CD4-positive, alpha-beta T cell treated with Interleukin-6 for 4 hours (primary cell): Measurements from ENCODE around the gene FAM120B.
"Not testable (repeated sequence)": the region's sequence is repeated elsewhere in the genome, so short reads cannot be mapped to it uniquely, and the experiment has no call there.

Experiments
- DNase-seq: peaks from one replicate; pipeline ENCODE4 v3.0.0-alpha.2; 2020; ENCODE audit warnings: mixed read lengths

FAM120B gene

DNA sequence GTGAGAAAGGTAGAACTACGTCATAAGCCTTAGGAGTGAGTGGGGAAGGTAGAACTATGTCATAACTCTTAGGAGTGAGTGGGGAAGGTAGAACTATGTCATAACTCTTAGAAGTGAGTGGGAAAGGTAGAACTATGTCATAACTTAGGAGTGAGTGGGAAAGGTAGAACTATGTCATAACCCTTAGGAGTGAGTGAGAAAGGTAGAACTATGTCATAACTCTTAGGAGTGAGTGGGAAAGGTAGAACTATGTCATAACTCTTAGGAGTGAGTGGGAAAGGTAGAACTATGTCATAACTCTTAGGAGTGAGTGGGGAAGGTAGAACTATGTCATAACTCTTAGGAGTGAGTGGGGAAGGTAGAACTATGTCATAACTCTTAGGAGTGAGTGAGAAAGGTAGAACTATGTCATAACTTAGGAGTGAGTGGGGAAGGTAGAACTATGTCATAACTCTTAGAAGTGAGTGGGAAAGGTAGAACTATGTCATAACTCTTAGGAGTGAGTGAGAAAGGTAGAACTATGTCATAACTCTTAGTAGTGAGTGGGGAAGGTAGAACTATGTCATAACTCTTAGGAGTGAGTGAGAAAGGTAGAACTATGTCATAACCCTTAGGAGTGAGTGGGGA is 92.3 kb downstream of the FAM120B start:
- DNase-seq, result not testable (repeated sequence)

GRCh38 chr6:170399955-170400558 is 93.5 kb downstream of the FAM120B start:
- DNase-seq, result not testable (repeated sequence)

- DNase-seq, result no peak
Measured at GRCh38 chr6:170402318-170403040, 95.9 kb downstream of the FAM120B start.

GRCh38 chr6:170403451-170403850 is 96.9 kb downstream of the FAM120B start:
- DNase-seq, result no peak

DNA sequence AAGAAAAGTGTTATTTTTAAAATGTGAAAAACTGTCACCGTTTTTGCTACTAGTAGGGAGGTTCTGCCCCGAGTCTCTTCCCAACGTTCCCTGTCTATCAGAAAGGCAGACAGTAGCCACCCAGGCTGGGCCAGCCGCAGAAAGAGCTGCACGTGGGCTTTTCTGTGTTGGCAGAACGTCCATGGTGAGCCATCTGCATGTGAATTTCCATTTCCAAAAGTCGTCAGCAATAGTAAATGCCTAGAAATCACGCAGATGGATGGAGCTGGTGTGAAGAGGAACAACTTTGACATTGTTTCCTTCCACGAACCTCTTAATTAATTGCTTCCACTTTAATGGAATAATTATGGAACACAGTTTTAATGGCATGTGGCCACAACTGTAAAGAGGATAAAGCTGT is 97.5 kb downstream of the FAM120B start:
- DNase-seq, result no peak

DNA sequence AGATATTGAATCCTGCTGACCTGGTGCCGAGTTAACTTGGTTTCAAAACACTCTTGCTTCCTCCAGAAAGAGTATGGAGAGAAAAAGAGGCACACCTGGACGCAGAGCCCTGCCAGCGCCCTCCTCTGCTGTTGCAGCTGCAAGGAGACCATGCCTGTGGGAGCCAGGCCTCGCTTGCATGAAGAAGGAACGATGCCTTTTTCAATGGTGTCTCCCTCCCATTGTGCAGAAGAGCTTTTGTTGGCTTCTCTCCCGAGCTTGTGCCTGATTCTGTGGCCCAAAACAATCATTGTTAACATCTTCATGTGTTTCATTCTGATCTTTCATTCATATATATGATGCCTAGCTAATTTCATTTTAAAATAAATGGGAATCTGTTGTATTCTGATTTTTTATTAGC is 98.1 kb downstream of the FAM120B start:
- no peak for DNase-seq

GRCh38 chr6:170405311-170405975 is 98.9 kb downstream of the FAM120B start:
- no peak for DNase-seq

- DNase-seq, result no peak
Measured at GRCh38 chr6:170407200-170407599, 100.6 kb downstream of the FAM120B start.

DNA sequence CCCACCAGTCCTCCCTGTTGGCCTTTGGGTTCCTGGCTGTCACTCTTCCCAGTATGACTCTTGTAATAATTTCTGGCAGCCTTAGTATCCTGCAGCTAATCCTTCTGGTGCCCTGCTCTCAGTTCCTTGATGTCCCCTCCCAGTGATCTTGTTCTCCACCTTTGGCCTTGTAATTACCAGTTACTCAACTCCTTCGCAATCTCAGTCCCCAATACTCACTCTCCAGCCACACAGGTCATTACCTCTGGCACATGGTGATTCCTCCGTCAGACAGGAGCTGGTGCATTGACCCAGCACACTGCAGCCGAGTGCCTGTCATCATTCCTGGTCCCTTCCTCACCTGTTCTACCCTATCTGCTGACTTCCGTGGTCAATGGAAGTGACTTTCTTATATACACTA is 101.4 kb downstream of the FAM120B start:
- DNase-seq, result no peak

DNA sequence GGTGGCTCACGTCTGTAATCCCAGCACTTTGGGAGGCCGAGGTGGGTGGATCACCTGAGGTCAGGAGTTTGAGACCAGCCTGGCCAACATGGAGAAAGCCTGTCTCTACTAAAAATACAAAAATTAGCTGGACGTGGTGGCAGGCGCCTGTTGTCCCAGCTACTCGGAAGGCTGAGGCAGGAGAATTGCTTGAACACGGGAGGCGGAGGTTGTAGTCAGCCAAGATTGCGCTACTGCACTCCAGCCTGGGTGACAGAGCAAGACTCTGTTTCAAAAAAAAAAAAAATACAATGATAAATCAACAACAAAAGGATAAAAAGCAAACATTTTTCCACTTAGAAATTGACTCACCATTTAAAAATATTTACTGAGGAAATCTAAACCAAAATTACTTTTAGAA is 103.2 kb downstream of the FAM120B start:
- DNase-seq, result not testable (repeated sequence)

DNA sequence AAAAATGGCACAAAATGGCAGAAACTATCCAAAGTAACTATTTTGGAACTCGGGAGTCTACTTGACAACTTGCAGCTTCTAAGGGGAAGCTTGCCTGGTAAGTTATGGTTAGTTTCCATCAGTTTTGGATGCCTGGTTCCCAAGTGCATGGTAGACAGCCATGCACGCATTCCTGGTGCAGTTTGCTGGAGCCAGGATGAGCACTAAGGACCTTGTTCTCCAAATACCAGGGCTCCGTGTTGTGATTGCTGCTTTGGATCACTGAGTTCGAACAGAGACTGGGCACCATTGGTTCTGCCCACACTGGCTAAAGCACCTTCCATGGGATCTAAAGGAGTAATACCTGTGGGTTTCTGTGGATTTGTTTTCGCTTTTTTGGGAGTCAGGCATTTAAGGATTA is 103.7 kb downstream of the FAM120B start:
- no peak for DNase-seq

DNA sequence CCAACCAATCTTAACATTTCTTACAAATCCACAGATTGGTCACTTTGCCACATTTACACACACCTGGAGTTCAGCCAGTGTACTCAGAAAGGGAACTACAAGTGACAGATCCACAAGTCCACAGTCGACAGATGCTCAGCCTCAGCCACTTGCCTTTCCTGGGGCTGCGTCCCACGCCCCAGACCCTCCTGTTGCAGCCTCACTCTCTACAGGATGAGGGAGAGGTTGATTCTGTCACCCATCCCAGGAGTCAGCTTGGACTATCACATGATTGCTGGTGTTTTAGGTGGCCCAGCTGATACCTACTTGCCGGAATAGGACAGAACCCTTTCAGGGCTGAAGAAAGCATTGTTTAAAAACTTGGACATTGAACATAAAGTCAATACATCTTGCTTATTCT is 108.8 kb downstream of the FAM120B start:
- no peak for DNase-seq

DNA sequence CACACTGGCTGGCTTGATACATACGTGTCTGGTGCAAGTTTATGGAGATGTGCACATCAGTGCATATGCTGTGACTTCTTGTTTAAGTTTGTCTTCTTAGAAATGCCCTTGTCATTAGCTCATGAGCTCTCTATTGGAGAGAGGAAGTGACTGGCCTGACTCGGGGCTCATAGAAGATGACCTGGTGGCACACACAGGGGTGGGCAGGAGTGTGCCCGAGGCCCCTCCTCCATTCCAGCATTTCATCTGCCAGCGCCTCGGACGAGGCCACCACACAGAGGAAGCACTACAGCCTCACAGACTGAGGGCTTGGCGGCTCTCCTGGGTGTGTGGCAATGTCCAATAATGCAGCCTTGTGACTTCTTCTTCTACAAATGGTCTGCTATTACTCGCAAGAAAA is 109.7 kb downstream of the FAM120B start:
- DNase-seq, result no peak

DNA sequence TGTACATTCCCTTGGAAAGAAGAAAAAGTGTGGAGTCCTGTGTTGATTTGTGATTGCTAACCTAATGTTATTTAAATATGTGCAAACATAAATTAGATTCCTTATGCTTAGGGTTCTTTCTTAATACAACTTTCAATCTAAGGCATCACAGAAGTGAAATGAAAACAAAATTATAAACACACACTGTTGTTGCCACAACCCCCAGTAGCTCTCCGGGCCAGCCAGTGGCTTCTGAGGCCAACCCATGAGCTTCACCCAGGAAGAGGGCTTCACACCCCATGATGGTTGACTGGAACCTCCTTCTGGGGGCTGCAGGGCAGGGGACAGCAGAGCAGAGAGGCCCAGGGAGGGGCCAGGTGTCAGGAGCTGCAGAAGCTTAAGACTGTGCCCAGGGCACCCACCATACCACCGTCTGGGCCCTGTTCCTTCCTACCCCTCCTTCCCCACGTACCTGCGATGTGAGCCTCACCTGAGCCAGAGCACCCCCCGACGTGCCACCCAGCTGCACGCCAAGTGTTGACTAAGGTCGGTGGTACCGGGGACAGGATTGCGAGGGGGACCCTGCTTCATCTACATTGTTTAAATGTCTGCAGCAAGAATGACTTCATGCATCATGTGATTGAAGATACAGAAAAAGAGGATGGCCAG is 110.5 kb downstream of the FAM120B start:
- no peak for DNase-seq

DNA sequence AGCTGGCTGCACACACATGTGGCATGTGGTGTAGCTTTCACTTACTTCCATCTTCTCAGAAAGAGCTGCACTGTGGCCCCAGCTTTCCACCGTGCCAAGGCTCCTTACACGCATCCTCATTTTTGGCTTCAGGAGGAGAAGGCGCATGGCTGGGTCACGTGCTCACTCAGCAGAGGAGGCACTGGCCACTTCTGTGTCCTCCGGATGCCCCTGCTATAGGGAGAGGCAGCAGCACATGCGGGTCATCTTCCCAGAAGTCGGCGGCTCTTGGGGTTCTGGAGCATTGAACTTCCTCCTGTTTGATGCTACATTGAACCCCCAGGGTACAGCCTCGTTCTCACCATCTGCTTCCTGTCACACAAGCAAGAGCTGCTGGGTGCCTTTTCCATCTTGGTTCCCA is 111.3 kb downstream of the FAM120B start:
- no peak for DNase-seq

DNA sequence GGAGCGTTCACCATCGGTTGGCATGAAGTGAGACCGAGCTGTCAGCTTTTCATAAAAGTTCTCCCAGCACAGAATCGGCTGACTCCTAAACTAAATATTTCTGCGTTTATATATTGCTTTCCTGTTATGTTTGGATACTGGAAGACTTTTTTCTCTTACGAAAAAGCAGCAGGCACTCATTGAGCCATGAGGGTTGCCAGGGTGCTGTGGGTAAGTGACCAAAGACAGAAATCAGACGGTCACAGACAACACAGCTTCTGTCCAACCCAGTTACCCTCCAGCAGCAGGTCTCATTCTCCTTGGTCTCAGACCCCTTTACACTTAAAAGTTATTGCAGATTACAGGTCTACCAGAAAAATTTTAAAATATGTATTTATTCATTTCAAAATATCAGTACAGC is 113.7 kb downstream of the FAM120B start:
- DNase-seq, result no peak

GRCh38 chr6:170420791-170421776 is 114.5 kb downstream of the FAM120B start:
- no peak for DNase-seq

- no peak for DNase-seq
Measured at GRCh38 chr6:170421921-170422320, 115.4 kb downstream of the FAM120B start.

GRCh38 chr6:170423030-170423429 is 116.5 kb downstream of the FAM120B start:
- no peak for DNase-seq

- DNase-seq, result no peak
Measured at GRCh38 chr6:170423814-170424603, 117.5 kb downstream of the FAM120B start.

DNA sequence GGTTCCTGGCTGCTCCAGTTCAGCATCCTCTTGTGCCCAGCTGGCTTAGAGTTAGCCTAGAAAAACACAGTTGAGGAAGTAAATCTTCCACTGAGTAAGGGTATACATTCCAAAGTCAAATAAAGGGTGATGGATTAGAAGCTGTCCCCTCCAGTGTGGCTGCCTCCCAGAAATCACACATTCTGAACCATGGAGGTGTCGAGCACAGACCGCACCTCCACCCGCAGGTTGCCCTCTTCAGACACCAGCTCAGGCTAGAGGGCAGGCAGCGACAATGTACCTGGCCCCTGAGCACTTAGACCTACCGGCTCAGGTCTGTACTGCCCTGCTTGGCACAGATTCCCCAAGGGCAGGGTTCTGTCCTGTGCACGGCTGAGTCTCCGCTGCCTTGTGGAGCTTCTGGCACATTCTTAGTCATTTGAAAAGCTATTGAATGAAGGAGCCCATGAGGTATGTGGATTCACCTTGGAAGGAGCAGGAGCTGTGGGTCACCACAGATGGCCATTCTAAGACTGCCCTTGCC is 118.1 kb downstream of the FAM120B start:
- no peak for DNase-seq
